MCF 10A (cell line): ENCODE results near the gene CLPTM1. TPM values are rescaled to one million over a fixed set of nuclear protein-coding genes. Genes with fewer than 3 reads are reported as not detected.

Experiments
- BruUV-seq: library from RNA; stranded (reverse); fragments of 400-500 nt; replicated peaks from 2 replicates; lab custom pipeline; 2021; lab: Mats Ljungman, UMichigan
- CTCF ChIA-PET: fragments of 300-600 bp; sonication (Branson Sonifier 250); formaldehyde crosslinking; extraction: SDS; loops from one replicate; lab custom pipeline; 2021; ENCODE audit warnings: antibody characterized with exemption, inconsistent platforms; lab: Yijun Ruan, JAX
- POLR2A ChIA-PET: fragments of 300-600, 350-650 bp; sonication (Branson Sonifier 250); formaldehyde crosslinking; extraction: SDS; loops from one replicate; lab custom pipeline; 2020; ENCODE audit warnings: antibody characterized with exemption, inconsistent platforms; lab: Yijun Ruan, JAX
- DNase-seq: peaks from one replicate; pipeline ENCODE4 v3.0.0-alpha.2; 2018; ENCODE audit not compliant: unreplicated experiment
- H3K27ac Mint-ChIP-seq: one replicate; pipeline ENCODE4 v1.8.0; 2022; ENCODE audit warnings: mild to moderate bottlenecking, low read depth, mixed read lengths; ENCODE audit not compliant: unreplicated experiment
- H3K27me3 Mint-ChIP-seq: one replicate; pipeline ENCODE4 v1.8.0; 2022; ENCODE audit warnings: mixed read lengths; ENCODE audit not compliant: insufficient read depth, unreplicated experiment
- H3K36me3 Mint-ChIP-seq: one replicate; pipeline ENCODE4 v1.8.0; 2022; ENCODE audit warnings: mild to moderate bottlenecking, moderate library complexity, mixed read lengths; ENCODE audit not compliant: insufficient read depth, unreplicated experiment
- H3K4me1 Mint-ChIP-seq: one replicate; pipeline ENCODE4 v1.8.0; 2022; ENCODE audit warnings: mixed read lengths; ENCODE audit not compliant: insufficient read depth, unreplicated experiment
- H3K4me3 Mint-ChIP-seq: one replicate; pipeline ENCODE4 v1.8.0; 2022; ENCODE audit warnings: mild to moderate bottlenecking, moderate library complexity, mixed read lengths; ENCODE audit not compliant: unreplicated experiment
- H3K9me3 Mint-ChIP-seq: one replicate; pipeline ENCODE4 v1.8.0; 2022; ENCODE audit warnings: mixed read lengths; ENCODE audit not compliant: unreplicated experiment
- intact Hi-C: fragments of 100-400 bp; cut with micrococcal nuclease; formaldehyde crosslinking; loops from 2 replicates; pipeline ENCODE4 v1.14.1; 2022
- total RNA-seq: library from RNA; stranded (reverse); gene quantifications from 2 replicates; pipeline ENCODE4 v1.2.3, GENCODE V29; 2022
- TF ChIP-seq, protein P1 (sequence below): fragments of 200-600 bp; IDR thresholded peaks from one replicate; pipeline ENCODE4 v1.8.0; 2022; ENCODE audit warnings: antibody characterized with exemption, mild to moderate bottlenecking; ENCODE audit not compliant: unreplicated experiment

CLPTM1 gene
- total RNA-seq, 1 experiment from 2014 or later, result 101 TPM

- Mint-ChIP-seq H3K36me3 (peaks cover 30% of the 10 kb centered on the region), H3K27me3 (no peaks in the 10 kb centered on the region), H3K9me3 (no peaks in the 10 kb centered on the region), H3K27ac (peak overlapping the region; percentile 96), H3K4me3 (peak overlapping the region; percentile 89), H3K4me1 (peaks cover 34% of the 10 kb centered on the region)
- no peak for DNase-seq
- POLR2A ChIA-PET, result interaction anchor here (1.4 to 2.1 kb wide), 2 partner anchors 29 to 81 kb away, joined by 3 to 5 read pairs; partner anchors contain the start of gene CLASRP
- intact Hi-C loops, result no loop called here
- TF ChIP-seq, protein P1, sequence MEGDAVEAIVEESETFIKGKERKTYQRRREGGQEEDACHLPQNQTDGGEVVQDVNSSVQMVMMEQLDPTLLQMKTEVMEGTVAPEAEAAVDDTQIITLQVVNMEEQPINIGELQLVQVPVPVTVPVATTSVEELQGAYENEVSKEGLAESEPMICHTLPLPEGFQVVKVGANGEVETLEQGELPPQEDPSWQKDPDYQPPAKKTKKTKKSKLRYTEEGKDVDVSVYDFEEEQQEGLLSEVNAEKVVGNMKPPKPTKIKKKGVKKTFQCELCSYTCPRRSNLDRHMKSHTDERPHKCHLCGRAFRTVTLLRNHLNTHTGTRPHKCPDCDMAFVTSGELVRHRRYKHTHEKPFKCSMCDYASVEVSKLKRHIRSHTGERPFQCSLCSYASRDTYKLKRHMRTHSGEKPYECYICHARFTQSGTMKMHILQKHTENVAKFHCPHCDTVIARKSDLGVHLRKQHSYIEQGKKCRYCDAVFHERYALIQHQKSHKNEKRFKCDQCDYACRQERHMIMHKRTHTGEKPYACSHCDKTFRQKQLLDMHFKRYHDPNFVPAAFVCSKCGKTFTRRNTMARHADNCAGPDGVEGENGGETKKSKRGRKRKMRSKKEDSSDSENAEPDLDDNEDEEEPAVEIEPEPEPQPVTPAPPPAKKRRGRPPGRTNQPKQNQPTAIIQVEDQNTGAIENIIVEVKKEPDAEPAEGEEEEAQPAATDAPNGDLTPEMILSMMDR, result no peak
- BruUV-seq, result no TSS peak
- CTCF ChIA-PET, result interaction anchor here (0.5 to 2.6 kb wide), 5 partner anchors 9 to 374 kb away, joined by 3 to 7 read pairs (median 3); no protein-coding TSS in a partner anchor
These were observed 2.3 kb downstream of the CLPTM1 start for GRCh38 chr19:44957526-44957925.

DNA sequence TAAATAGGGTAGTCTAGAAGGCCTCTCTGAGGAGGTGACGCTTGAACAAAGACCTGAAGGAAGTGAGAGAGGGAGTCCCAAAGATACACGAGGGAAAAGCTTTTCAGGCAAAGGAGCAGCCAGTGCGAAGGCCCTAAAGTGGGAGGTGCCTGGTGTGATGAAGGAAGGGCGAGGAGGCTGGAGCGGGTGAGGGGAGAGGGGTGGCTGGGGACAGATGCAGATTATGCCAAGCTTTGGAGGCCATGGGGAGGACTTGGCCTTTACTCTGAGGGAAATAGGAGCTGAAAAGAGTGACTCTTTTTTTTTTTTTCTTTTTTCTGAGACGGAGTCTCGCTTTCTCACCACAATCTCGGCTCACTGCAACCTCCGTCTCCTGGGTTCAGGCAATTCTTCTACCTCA, 2.9 kb downstream of the CLPTM1 start:
- TF ChIP-seq, protein P1, result no peak
- ChIA-PET CTCF (interaction anchor here (0.8 to 2.6 kb wide), 3 partner anchors 8 to 102 kb away, joined by 3 to 7 read pairs (median 3); no protein-coding TSS in a partner anchor), POLR2A (interaction anchor here (1.4 kb wide), 1 partner anchor 29 kb away, joined by 3 read pairs; no protein-coding TSS in a partner anchor)
- Mint-ChIP-seq H3K27me3 (no peaks in the 10 kb centered on the region), H3K4me1 (peaks cover 34% of the 10 kb centered on the region), H3K27ac (peak overlapping the region; percentile 96), H3K4me3 (no peak overlapping the region), H3K9me3 (no peaks in the 10 kb centered on the region), H3K36me3 (peaks cover 36% of the 10 kb centered on the region)
- BruUV-seq, result no TSS peak
- intact Hi-C loops, result no loop called here
- DNase-seq, result no peak

- CTCF ChIA-PET, result interaction anchor here (1.0 to 2.6 kb wide), 3 partner anchors 8 to 27 kb away, joined by 5 to 14 read pairs (median 5); no protein-coding TSS in a partner anchor
- POLR2A ChIA-PET, result interaction anchor here (1.0 kb wide), 1 partner anchor 18 kb away, joined by 4 read pairs; no protein-coding TSS in a partner anchor
- no peak overlapping the region for H3K27ac Mint-ChIP-seq
- H3K9me3 Mint-ChIP-seq, result no peaks in the 10 kb centered on the region
- TF ChIP-seq, protein P1, result no peak
- peaks cover 52% of the 10 kb centered on the region for H3K36me3 Mint-ChIP-seq
- DNase-seq, result no peak
- intact Hi-C loops, result no loop called here
- BruUV-seq, result no TSS peak
- H3K4me1 Mint-ChIP-seq, result peaks cover 28% of the 10 kb centered on the region
- H3K4me3 Mint-ChIP-seq, result no peak overlapping the region
- H3K27me3 Mint-ChIP-seq, result no peaks in the 10 kb centered on the region
These were observed 4.5 kb downstream of the CLPTM1 start for GRCh38 chr19:44959691-44960090.

DNA sequence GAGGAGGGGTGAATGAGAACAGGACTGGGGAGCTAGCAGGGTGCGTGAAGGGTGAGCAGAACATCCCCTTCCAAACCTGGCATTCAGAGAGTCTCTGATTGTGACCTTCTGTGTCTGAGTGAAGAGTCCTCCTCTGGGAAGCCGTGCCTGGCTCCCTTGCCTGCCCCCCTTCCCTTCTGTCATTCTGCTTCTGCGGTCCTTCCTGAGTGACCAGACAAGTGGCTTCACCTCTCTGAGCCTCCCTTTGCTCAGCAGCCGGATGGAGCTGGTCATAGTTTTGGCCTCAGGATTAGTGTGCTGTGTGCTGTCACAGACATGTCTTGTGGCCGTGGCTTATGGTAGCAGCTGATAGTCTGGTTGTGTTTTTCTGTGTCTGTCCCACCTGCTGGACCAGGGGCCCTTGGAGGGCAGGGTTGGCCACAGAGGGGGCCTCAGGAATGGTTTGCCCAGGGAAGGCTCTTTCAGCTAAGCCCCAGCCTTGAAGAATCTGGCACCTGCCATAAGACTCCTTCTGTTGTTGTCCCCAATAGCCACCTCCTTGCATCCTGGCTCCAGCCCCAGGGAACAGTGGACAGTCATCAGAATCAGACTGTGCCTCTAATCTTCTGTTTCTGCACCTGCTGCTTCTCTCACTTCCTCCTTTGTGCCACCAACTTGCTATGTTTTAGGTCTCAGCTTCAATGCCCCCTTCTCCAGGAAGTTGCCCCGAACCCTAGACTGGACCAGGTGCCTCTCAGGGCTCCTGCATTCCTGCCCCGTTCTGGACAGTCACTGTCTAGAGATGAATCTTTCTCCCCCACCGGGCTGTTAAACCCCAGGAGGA, 5.9 kb downstream of the CLPTM1 start:
- ChIA-PET POLR2A (interaction anchor here (0.5 to 1.0 kb wide), 2 partner anchors 17 to 486 kb away, joined by 4 to 5 read pairs; no protein-coding TSS in a partner anchor), CTCF (interaction anchor here (2.6 kb wide), 1 partner anchor 10 kb away, joined by 14 read pairs; no protein-coding TSS in a partner anchor)
- DNase-seq, result no peak
- Mint-ChIP-seq H3K4me3 (no peak overlapping the region), H3K4me1 (peaks cover 23% of the 10 kb centered on the region), H3K27me3 (no peaks in the 10 kb centered on the region), H3K27ac (peak overlapping the region; percentile 68), H3K9me3 (no peaks in the 10 kb centered on the region), H3K36me3 (peaks cover 66% of the 10 kb centered on the region)
- TF ChIP-seq, protein P1, result no peak
- intact Hi-C loops, result no loop called here
- BruUV-seq, result no TSS peak
